ENCODE measurements around the gene EML6.

DNA sequence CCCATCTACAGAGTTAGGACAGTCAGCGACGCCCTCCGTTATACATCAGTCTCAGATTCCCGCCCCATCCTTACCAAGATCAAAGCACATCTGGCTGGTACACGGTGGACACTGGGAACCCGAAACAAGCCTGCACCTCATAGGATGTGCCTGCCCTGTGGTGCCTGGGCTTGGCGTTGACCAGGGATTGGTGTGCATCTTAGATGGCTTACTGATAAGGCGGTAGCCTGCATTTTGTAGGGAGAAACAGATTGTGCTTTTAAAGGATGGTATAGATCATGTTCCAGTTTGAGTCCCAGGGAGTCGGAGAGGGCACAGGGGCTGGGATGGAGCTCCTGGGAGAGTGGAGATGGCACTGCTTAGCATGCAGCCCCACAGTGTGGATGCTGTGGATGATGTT is 108.0 kb downstream of the EML6 start:
- TF ChIP-seq GATA2 (IDR thresholded peaks at IDR 0.05; ENCODE audit: low read depth, low read length), result peak; percentile 63; the same call in 1 of the 2 replicates
- peak; percentile 60 for TF ChIP-seq GATA3 (IDR thresholded peaks at IDR 0.05; ENCODE audit: low read depth, low read length)

Measured in SH-SY5Y (cell line).